Fibroblast of lung (primary cell): Measurements from ENCODE around the gene TERC. TPM values are rescaled to one million over a fixed set of nuclear protein-coding genes. Genes with fewer than 3 reads are reported as not detected.
"Not testable (repeated sequence)": the region's sequence is repeated elsewhere in the genome, so short reads cannot be mapped to it uniquely, and the experiment has no call there.

Experiments
- DNase-seq, 2 donors: peaks; one replicate each; pipeline versions ENCODE4 v3.0.0 to v3.0.0-alpha.2; 2010; ENCODE audit warnings: low read depth in 2 of 2
- H2AFZ ChIP-seq: 2 replicates; pipeline ENCODE4 v1.5.1; 2012; ENCODE audit warnings: low read length, control low read depth, inconsistent platforms
- H3K27ac ChIP-seq: 2 replicates; pipeline ENCODE4 v1.5.1; 2011; ENCODE audit warnings: low read length, control low read depth; ENCODE audit not compliant: insufficient read depth
- H3K27me3 ChIP-seq: 2 replicates; pipeline ENCODE4 v1.5.1; 2011; ENCODE audit warnings: mild to moderate bottlenecking, low read length; ENCODE audit not compliant: control insufficient read depth, insufficient read depth
- H3K36me3 ChIP-seq: 2 replicates; pipeline ENCODE4 v1.5.1; 2011; ENCODE audit warnings: low read length; ENCODE audit not compliant: control insufficient read depth, insufficient read depth
- H3K4me1 ChIP-seq: 2 replicates; pipeline ENCODE4 v1.5.1; 2011; ENCODE audit warnings: low read length; ENCODE audit not compliant: control insufficient read depth, insufficient read depth; ENCODE audit errors: extremely low read depth
- H3K4me2 ChIP-seq: 2 replicates; pipeline ENCODE4 v1.5.1; 2011; ENCODE audit warnings: low read length, control low read depth; ENCODE audit not compliant: insufficient read depth; ENCODE audit errors: extremely low read depth
- H3K4me3 ChIP-seq, 4 experiments: fragments of 200-600 bp in 1 of 4; sonication (generic) in 1 of 4; replicated peaks in 1 of 4; 2 replicates each; pipeline ENCODE4 v1.5.1; 2011 to 2016; ENCODE audit warnings: low read length in 4 of 4, low read depth in 3 of 4, mild to moderate bottlenecking in 3 of 4, control low read depth in 2 of 4, inconsistent platforms in 1 of 4, mixed read lengths in 1 of 4; ENCODE audit not compliant: insufficient read depth in 1 of 4; ENCODE audit errors: control extremely low read depth in 1 of 4
- H3K79me2 ChIP-seq: 2 replicates; pipeline ENCODE4 v1.5.1; 2012; ENCODE audit warnings: mild to moderate bottlenecking, low read length, inconsistent platforms; ENCODE audit not compliant: control insufficient read depth, insufficient read depth
- H3K9ac ChIP-seq: 2 replicates; pipeline ENCODE4 v1.5.1; 2011; ENCODE audit warnings: mild to moderate bottlenecking, low read length, control low read depth; ENCODE audit not compliant: insufficient read depth
- H3K9me3 ChIP-seq: 2 replicates; pipeline ENCODE4 v1.5.1; 2012; ENCODE audit warnings: low read depth, low read length; ENCODE audit not compliant: control insufficient read depth, insufficient read depth
- H4K20me1 ChIP-seq: 2 replicates; pipeline ENCODE4 v1.5.1; 2011; ENCODE audit warnings: low read length; ENCODE audit not compliant: control insufficient read depth, insufficient read depth; ENCODE audit errors: extremely low read depth
- EZH2 ChIP-seq: IDR thresholded peaks from 2 replicates; pipeline ENCODE4 v1.5.1; 2012; ENCODE audit warnings: low read length, control low read depth, mild to moderate bottlenecking; ENCODE audit errors: missing control alignments
- polyA plus RNA-seq, 2 donors: library from polyadenylated mRNA; depleted of rRNA in 1 of 2; stranded (reverse) in 1 of 2; unstranded in 1 of 2; fragments of >200 nt; gene quantifications; 2 replicates each; pipeline ENCODE4 v1.2.1, GENCODE V29; 2011 to 2012; ENCODE audit warnings: missing spikeins in 1 of 2
- total RNA-seq: library from RNA; depleted of rRNA; stranded (reverse); fragments of >200 nt; gene quantifications from 2 replicates; pipeline ENCODE4 v1.2.1, GENCODE V29; 2014

The TERC gene
- total and polyA plus RNA-seq, 2 donors (not counting 1 experiment from before 2014, with no cell fraction given), result 0.39 to 457 TPM

GRCh38 chr3:169722724-169723123, 42.1 kb downstream of the TERC start:
- Histone ChIP-seq H3K4me3 (no peak overlapping the region), H3K9ac (no peak overlapping the region), H3K4me1 (no peaks in the 10 kb centered on the region), H3K27ac (no peak overlapping the region), H4K20me1 (no peaks in the 10 kb centered on the region), H3K9me3 (no peaks in the 10 kb centered on the region), H3K4me2 (no peak overlapping the region), H3K27me3 (no peaks in the 10 kb centered on the region), H2AFZ (no peak overlapping the region), H3K36me3 (no peaks in the 10 kb centered on the region), H3K79me2 (no peaks in the 10 kb centered on the region)
- DNase-seq, result no peak
- TF ChIP-seq EZH2, result no peak

GRCh38 chr3:169718415-169718814, 46.4 kb downstream of the TERC start:
- H4K20me1 ChIP-seq, H3K9me3 ChIP-seq, H3K9ac ChIP-seq, H3K36me3 ChIP-seq, H2AFZ ChIP-seq, H3K27ac ChIP-seq, H3K27me3 ChIP-seq, DNase-seq, H3K79me2 ChIP-seq, H3K4me3 ChIP-seq, H3K4me2 ChIP-seq, H3K4me1 ChIP-seq: not testable (repeated sequence)

Other genes with a start within 250 kb of the TERC start
- gene MECOM, start 101.3 kb downstream of the TERC start, total RNA-seq, result 18.0 and 46.1 TPM in 2 replicates
- gene MECOM, start 101.3 kb downstream of the TERC start, polyA plus RNA-seq, result 6.2 and 17.4 TPM in 2 replicates
- 3.1 and 6.1 TPM in 2 replicates for gene ACTRT3, start 4.5 kb upstream of the TERC start, total RNA-seq
- gene ACTRT3, start 4.5 kb upstream of the TERC start, polyA plus RNA-seq, result 1.8 and 2.8 TPM in 2 replicates
- gene MYNN, start 8.3 kb upstream of the TERC start, total RNA-seq, result 32.7 and 33.6 TPM in 2 replicates
- 15.3 and 20.0 TPM in 2 replicates for gene MYNN, start 8.3 kb upstream of the TERC start, polyA plus RNA-seq
- under 0.01 TPM in 1 of 2 replicates, not detected in the other for gene LRRIQ4, start 47.8 kb upstream of the TERC start, total RNA-seq
- gene LRRIQ4, start 47.8 kb upstream of the TERC start, polyA plus RNA-seq, result 0.05 TPM in 1 of 2 replicates, not detected in the other
- gene LRRC34, start 47.8 kb upstream of the TERC start, total RNA-seq, result 1.8 and 2.0 TPM in 2 replicates
- gene LRRC34, start 47.8 kb upstream of the TERC start, polyA plus RNA-seq, result 2.3 and 2.7 TPM in 2 replicates
- not detected in 2 replicates for gene LRRC31, start 104.9 kb upstream of the TERC start, total RNA-seq
- not detected in 2 replicates for gene LRRC31, start 104.9 kb upstream of the TERC start, polyA plus RNA-seq
- not detected in 2 replicates for gene SAMD7, start 146.5 kb upstream of the TERC start, total RNA-seq
- not detected in 2 replicates for gene SAMD7, start 146.5 kb upstream of the TERC start, polyA plus RNA-seq
- 40.6 and 49.9 TPM in 2 replicates for gene SEC62, start 201.7 kb upstream of the TERC start, total RNA-seq
- 101 and 136 TPM in 2 replicates for gene SEC62, start 201.7 kb upstream of the TERC start, polyA plus RNA-seq